HG03097 (cell line): Measurements from ENCODE around the gene AMIGO1.

Source experiments
- ATAC-seq: cut with Tn5 transposase; IDR thresholded peaks from one replicate; pipeline ENCODE4 v1.9.1; 2021; ENCODE audit not compliant: unreplicated experiment, low FRiP score

AMIGO1 gene

GRCh38 chr1:109534307-109534858 is 24.9 kb upstream of the AMIGO1 start:
- ATAC-seq: no peak

GRCh38 chr1:109532365-109533136 is 23.0 kb upstream of the AMIGO1 start:
- no peak for ATAC-seq

GRCh38 chr1:109531826-109532364 is 22.4 kb upstream of the AMIGO1 start:
- no peak for ATAC-seq

- no peak for ATAC-seq
These were observed 21.9 kb upstream of the AMIGO1 start for GRCh38 chr1:109531380-109531779.

GRCh38 chr1:109530457-109531087 is 21.0 kb upstream of the AMIGO1 start:
- no peak for ATAC-seq

- no peak for ATAC-seq
These were observed 20.4 kb upstream of the AMIGO1 start for GRCh38 chr1:109529881-109530456.

GRCh38 chr1:109528712-109529111 is 19.2 kb upstream of the AMIGO1 start:
- ATAC-seq: no peak

GRCh38 chr1:109527846-109528695 is 18.5 kb upstream of the AMIGO1 start:
- no peak for ATAC-seq

- ATAC-seq: no peak
These were observed 17.7 kb upstream of the AMIGO1 start for GRCh38 chr1:109527098-109527811.

- no peak for ATAC-seq
These were observed 14.2 kb upstream of the AMIGO1 start for GRCh38 chr1:109523706-109524105.

GRCh38 chr1:109522026-109522425 is 12.5 kb upstream of the AMIGO1 start:
- ATAC-seq: no peak

- no peak for ATAC-seq
These were observed 11.8 kb upstream of the AMIGO1 start for GRCh38 chr1:109521002-109521951.

GRCh38 chr1:109517337-109517736 is 7.8 kb upstream of the AMIGO1 start:
- no peak for ATAC-seq

GRCh38 chr1:109516872-109517271 is 7.3 kb upstream of the AMIGO1 start:
- ATAC-seq: no peak

- no peak for ATAC-seq
These were observed 5.3 kb upstream of the AMIGO1 start for GRCh38 chr1:109514846-109515245.

- no peak for ATAC-seq
These were observed 3.7 kb upstream of the AMIGO1 start for GRCh38 chr1:109513110-109513710.

- ATAC-seq: no peak
These were observed 703 bp downstream of the AMIGO1 start for GRCh38 chr1:109508873-109509175.
